IMR-90 (cell line): ENCODE data around the gene COA1. TPM values are rescaled to one million over a fixed set of nuclear protein-coding genes. Genes with fewer than 3 reads are reported as not detected.

Experiments used
- ATAC-seq: fragments of 200-7000 bp; cut with Tn5 transposase; 2 replicates; pipeline ENCODE4 v1.9.1; 2020; ENCODE audit warnings: low read depth, mild to moderate bottlenecking, moderate library complexity
- BruUV-seq: library from RNA; stranded (reverse); fragments of 400-500 nt; replicated peaks from 2 replicates; lab custom pipeline; 2021; lab: Mats Ljungman, UMichigan
- CTCF ChIA-PET: fragments of 300-600 bp; formaldehyde crosslinking; extraction: SDS; loops from one replicate; lab custom pipeline; 2021; ENCODE audit warnings: antibody characterized with exemption; lab: Yijun Ruan, JAX
- POLR2A ChIA-PET: fragments of 300-600 bp; sonication (Branson Sonifier 250); formaldehyde crosslinking; loops from one replicate; lab custom pipeline; 2022; ENCODE audit warnings: antibody characterized with exemption; ENCODE audit not compliant: unreplicated experiment; lab: Charles Lee
- DNase-seq: peaks from one replicate; pipeline ENCODE4 v3.0.0; 2013
- H2AFZ ChIP-seq: replicated peaks from 2 replicates; pipeline ENCODE3; 2013; ENCODE audit warnings: low read length, mild to moderate bottlenecking; ENCODE audit not compliant: poor library complexity
- H2AK5ac ChIP-seq: 2 replicates; pipeline ENCODE4 v1.6.1; 2013; ENCODE audit warnings: low read depth, low read length, inconsistent platforms
- H2AK9ac ChIP-seq: replicated peaks from 2 replicates; pipeline ENCODE3; 2013; ENCODE audit warnings: mild to moderate bottlenecking, low read depth, low read length, moderate library complexity; ENCODE audit not compliant: poor library complexity
- H2BK120ac ChIP-seq: 2 replicates; pipeline ENCODE4 v1.6.1; 2013; ENCODE audit warnings: low read depth, low read length, inconsistent platforms
- H2BK15ac ChIP-seq: 3 replicates; pipeline ENCODE4 v1.6.1; 2013; ENCODE audit warnings: low read depth, low read length, inconsistent platforms
- H2BK20ac ChIP-seq: 2 replicates; pipeline ENCODE4 v1.6.1; 2013; ENCODE audit warnings: low read depth, mild to moderate bottlenecking, inconsistent platforms, low read length, moderate library complexity
- H2BK5ac ChIP-seq: 2 replicates; pipeline ENCODE4 v1.6.1; 2013; ENCODE audit warnings: mild to moderate bottlenecking, low read depth, low read length, inconsistent platforms; ENCODE audit not compliant: poor library complexity, severe bottlenecking
- H3K14ac ChIP-seq: replicated peaks from 2 replicates; pipeline ENCODE4 v1.6.1; 2013; ENCODE audit warnings: low read depth, low read length, inconsistent platforms
- H3K18ac ChIP-seq: 2 replicates; pipeline ENCODE4 v1.6.1; 2013; ENCODE audit warnings: low read depth, low read length, control low read depth
- H3K23ac ChIP-seq: 2 replicates; pipeline ENCODE4 v1.6.1; 2013; ENCODE audit warnings: low read depth, low read length, inconsistent platforms
- H3K27ac ChIP-seq: 2 replicates; pipeline ENCODE4 v1.5.1; 2013; ENCODE audit warnings: mild to moderate bottlenecking, control low read depth, low read length; ENCODE audit not compliant: insufficient read depth
- H3K27me3 ChIP-seq: 2 replicates; pipeline ENCODE4 v1.6.1; 2013; ENCODE audit warnings: low read length; ENCODE audit not compliant: control insufficient read depth, insufficient read depth
- H3K36me3 ChIP-seq: 2 replicates; pipeline ENCODE4 v1.6.1; 2013; ENCODE audit warnings: low read length, mixed read lengths; ENCODE audit not compliant: control insufficient read depth, insufficient read depth
- H3K4ac ChIP-seq: 2 replicates; pipeline ENCODE4 v1.6.1; 2013; ENCODE audit warnings: low read depth, low read length, inconsistent platforms
- H3K4me1 ChIP-seq: 2 replicates; pipeline ENCODE4 v1.6.1; 2013; ENCODE audit warnings: low read length, mixed read lengths; ENCODE audit not compliant: control insufficient read depth, insufficient read depth
- H3K4me2 ChIP-seq: 2 replicates; pipeline ENCODE4 v1.6.1; 2013; ENCODE audit warnings: low read depth, mild to moderate bottlenecking, control low read depth, low read length, moderate library complexity
- H3K4me3 ChIP-seq: 2 replicates; pipeline ENCODE4 v1.5.1; 2013; ENCODE audit warnings: low read depth, mild to moderate bottlenecking, control low read depth, low read length, moderate library complexity; ENCODE audit not compliant: insufficient read depth
- H3K56ac ChIP-seq: 2 replicates; pipeline ENCODE4 v1.6.1; 2013; ENCODE audit warnings: low read length, inconsistent platforms; ENCODE audit not compliant: insufficient read depth; ENCODE audit errors: extremely low read depth
- H3K79me1 ChIP-seq, 2 experiments: 2 replicates each; pipeline ENCODE4 v1.6.1; 2013; ENCODE audit warnings: low read length in 2 of 2, inconsistent platforms in 1 of 2, low read depth in 1 of 2
- H3K9ac ChIP-seq: 2 replicates; pipeline ENCODE4 v1.6.1; 2013; ENCODE audit warnings: low read depth, low read length, control low read depth
- H3K9me1 ChIP-seq: 2 replicates; pipeline ENCODE4 v1.6.1; 2013; ENCODE audit warnings: low read length, inconsistent platforms; ENCODE audit not compliant: insufficient read depth
- H3K9me3 ChIP-seq: 2 replicates; pipeline ENCODE4 v1.6.1; 2013; ENCODE audit warnings: low read length; ENCODE audit not compliant: control insufficient read depth, insufficient read depth
- H4K20me1 ChIP-seq: 2 replicates; pipeline ENCODE4 v1.6.1; 2013; ENCODE audit warnings: low read length, inconsistent platforms; ENCODE audit not compliant: insufficient read depth
- H4K5ac ChIP-seq: 2 replicates; pipeline ENCODE4 v1.6.1; 2013; ENCODE audit warnings: mild to moderate bottlenecking, low read depth, low read length, control low read depth
- H4K8ac ChIP-seq, 2 experiments: 2 replicates each; pipeline ENCODE4 v1.6.1; 2013; ENCODE audit warnings: low read depth in 2 of 2, low read length in 2 of 2, control low read depth in 1 of 2, inconsistent platforms in 1 of 2
- H4K91ac ChIP-seq: 2 replicates; pipeline ENCODE4 v1.6.1; 2013; ENCODE audit warnings: low read depth, low read length, inconsistent platforms; ENCODE audit not compliant: insufficient read depth
- MAZ ChIP-seq: IDR thresholded peaks from 2 replicates; pipeline ENCODE4 v1.6.1; 2012; ENCODE audit warnings: low read depth, mild to moderate bottlenecking, low read length, improper control_type of control experiment, moderate library complexity, borderline replicate concordance
- WGBS, 2 experiments: methylation state at CpG; one replicate each; pipeline versions ENCODE4 v1.1.5 to v1.1.7; 2013; ENCODE audit warnings: missing lambda C conversion rate in 2 of 2; ENCODE audit not compliant: insufficient read length in 1 of 2; ENCODE audit errors: extremely low coverage in 2 of 2; 5-methylcytosine and 5-hydroxymethylcytosine counted together
- dilution Hi-C: fragments of 300-500 bp; cut with HindIII; formaldehyde crosslinking; loops from one replicate; pipeline ENCODE4 v1.14.3; 2018; ENCODE audit warnings: low sequenced_read_pairs; ENCODE audit not compliant: unreplicated experiment
- in situ Hi-C: fragments of 300-500 bp; cut with MboI; formaldehyde crosslinking; loops from 3 replicates; pipeline ENCODE4 v1.14.3; 2019; ENCODE audit warnings: low sequenced_read_pairs, inconsistent platforms, mixed read lengths
- intact Hi-C: fragments of 100-400 bp; cut with micrococcal nuclease; formaldehyde crosslinking; loops from 2 replicates; pipeline ENCODE4 v1.10.0; 2022
- polyA plus RNA-seq, 3 experiments: library from polyadenylated mRNA; depleted of rRNA; stranded (reverse); fragments of >200 nt; gene quantifications; 2 replicates each; pipeline ENCODE4 v1.2.3, GENCODE V29; 2012; ENCODE audit warnings: low replicate concordance in 1 of 3
- total RNA-seq: library from RNA; depleted of rRNA; stranded (reverse); fragments of >200 nt; gene quantifications from 2 replicates; pipeline ENCODE4 v1.2.3, GENCODE V29; 2012

COA1 gene
- total and polyA plus RNA-seq, 2 of the 4 experiments (the other 2 are of a cell fraction), result 34.2 to 59.5 TPM

DNA sequence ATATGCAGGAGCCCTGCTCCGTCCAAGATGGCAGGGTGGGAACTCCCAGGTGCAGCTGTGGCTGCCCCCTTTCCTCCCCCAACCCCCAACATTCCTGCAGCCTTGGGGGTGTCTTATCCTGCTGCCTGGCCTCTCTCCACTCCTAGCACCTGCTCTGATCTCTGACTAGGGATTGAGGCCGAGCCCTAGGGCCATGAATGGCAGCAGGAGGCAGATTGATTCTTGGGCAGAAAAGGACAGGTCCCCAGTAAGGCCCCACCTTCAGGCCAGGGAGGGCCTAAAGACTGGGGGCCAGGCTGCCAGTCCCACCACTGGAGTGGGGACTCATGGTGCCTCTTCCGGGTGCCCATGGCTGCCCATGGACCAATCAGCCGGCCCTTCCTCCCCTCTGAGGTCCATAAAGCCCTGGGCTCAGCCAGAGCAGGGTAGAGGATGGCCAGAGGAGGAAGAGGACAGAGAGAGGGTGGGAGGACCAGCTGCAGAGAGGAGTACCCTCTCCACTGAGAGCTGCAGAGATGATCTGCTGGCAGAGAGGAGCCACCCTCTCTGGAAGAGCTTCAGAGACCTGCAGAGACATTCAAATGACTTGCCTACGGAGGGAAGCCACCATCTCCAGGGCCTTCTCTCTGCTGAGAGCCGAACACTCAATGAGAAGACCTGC lies 8.3 kb upstream of the COA1 start:
- H2BK5ac ChIP-seq, result no peak overlapping the region
- no TSS peak for BruUV-seq
- H3K4ac ChIP-seq, result no peak overlapping the region
- H3K4me3 ChIP-seq, result no peak overlapping the region
- no peaks in the 10 kb centered on the region for H4K20me1 ChIP-seq
- H3K23ac ChIP-seq, result no peak overlapping the region
- dilution Hi-C loops (no loop called here), intact Hi-C loops (no loop called here), in situ Hi-C loops (no loop called here)
- H3K14ac ChIP-seq, result no peak overlapping the region
- no peak overlapping the region for H2AK5ac ChIP-seq
- no peak overlapping the region for H4K8ac ChIP-seq
- no peak for TF ChIP-seq MAZ
- H3K27ac ChIP-seq, result no peak overlapping the region
- no peak overlapping the region for H3K4me2 ChIP-seq
- no peak overlapping the region for H2BK120ac ChIP-seq
- WGBS, 2 experiments, result 83% methylated on average over 1 of the region's 6 CpGs; no CpG with 5 or more reads in 1 of the 2 experiments
- DNase-seq, result no peak
- H3K18ac ChIP-seq, result no peak overlapping the region
- H2AFZ ChIP-seq, result no peak overlapping the region
- no peaks in the 10 kb centered on the region for H3K9me3 ChIP-seq
- no peak for ATAC-seq
- H2BK15ac ChIP-seq, result no peak overlapping the region
- no peak overlapping the region for H3K9ac ChIP-seq
- no peak overlapping the region for H3K56ac ChIP-seq
- H3K4me1 ChIP-seq, result 0 out of 2 replicates have a peak, but pooled peaks cover 1% of the 10 kb centered on the region
- ChIA-PET CTCF (interaction anchor here (1.3 kb wide), 1 partner anchor 37 kb away, joined by 6 read pairs; no protein-coding TSS in a partner anchor), POLR2A (no interaction called here)
- no peak overlapping the region for H4K5ac ChIP-seq
- no peaks in the 10 kb centered on the region for H3K36me3 ChIP-seq
- H2BK20ac ChIP-seq, result no peak overlapping the region
- no peak overlapping the region for H4K91ac ChIP-seq
- H3K79me1 ChIP-seq, result no peaks in the 10 kb centered on the region
- no peaks in the 10 kb centered on the region for H3K9me1 ChIP-seq
- no peak overlapping the region for H2AK9ac ChIP-seq
- peaks cover 6% of the 10 kb centered on the region; the same call in 1 of the 2 replicates for H3K27me3 ChIP-seq
